BJ (cell line): Measurements from ENCODE around the gene DPH7. TPM values are rescaled to one million over a fixed set of nuclear protein-coding genes. Genes with fewer than 3 reads are reported as not detected.
A peak's percentile ranks its signal among the peaks of the same experiment; 100 is the strongest.
"Not testable (repeated sequence)": the region's sequence is repeated elsewhere in the genome, so short reads cannot be mapped to it uniquely, and the experiment has no call there.

Experiments
- CTCF ChIA-PET: fragments of 350-600 bp; formaldehyde crosslinking; extraction: SDS; loops from one replicate; lab custom pipeline; 2021; ENCODE audit warnings: antibody characterized with exemption, inconsistent platforms; lab: Yijun Ruan, JAX
- POLR2A ChIA-PET: fragments of 300-600 bp; sonication (Branson Sonifier 250); formaldehyde crosslinking; extraction: SDS; loops from one replicate; lab custom pipeline; 2021; ENCODE audit warnings: antibody characterized with exemption; lab: Charles Lee
- DNase-seq: peaks from one replicate; pipeline ENCODE4 v3.0.0-alpha.2; 2011; ENCODE audit warnings: low read depth
- H3K27me3 ChIP-seq: 2 replicates; pipeline ENCODE4 v1.6.0; 2011; ENCODE audit warnings: low read length; ENCODE audit not compliant: control insufficient read depth, insufficient read depth
- H3K36me3 ChIP-seq: 2 replicates; pipeline ENCODE4 v1.5.1; 2011; ENCODE audit warnings: low read length; ENCODE audit not compliant: control insufficient read depth, insufficient read depth
- H3K4me3 ChIP-seq: 2 replicates; pipeline ENCODE4 v1.5.1; 2011; ENCODE audit warnings: low read depth, mild to moderate bottlenecking, control low read depth, low read length
- polyA plus RNA-seq: library from polyadenylated mRNA; depleted of rRNA; stranded (reverse); fragments of >200 nt; gene quantifications from 2 replicates; pipeline ENCODE4 v1.2.3, GENCODE V29; 2011
- TF ChIP-seq, protein P1 (sequence below): IDR thresholded peaks from 2 replicates; pipeline ENCODE4 v1.5.1; 2011; ENCODE audit warnings: low read depth, mild to moderate bottlenecking, control low read depth, inconsistent platforms, low read length, moderate library complexity; ENCODE audit not compliant: insufficient read depth

DPH7 gene
- polyA plus RNA-seq, 1 experiment: 29.4 TPM

DNA sequence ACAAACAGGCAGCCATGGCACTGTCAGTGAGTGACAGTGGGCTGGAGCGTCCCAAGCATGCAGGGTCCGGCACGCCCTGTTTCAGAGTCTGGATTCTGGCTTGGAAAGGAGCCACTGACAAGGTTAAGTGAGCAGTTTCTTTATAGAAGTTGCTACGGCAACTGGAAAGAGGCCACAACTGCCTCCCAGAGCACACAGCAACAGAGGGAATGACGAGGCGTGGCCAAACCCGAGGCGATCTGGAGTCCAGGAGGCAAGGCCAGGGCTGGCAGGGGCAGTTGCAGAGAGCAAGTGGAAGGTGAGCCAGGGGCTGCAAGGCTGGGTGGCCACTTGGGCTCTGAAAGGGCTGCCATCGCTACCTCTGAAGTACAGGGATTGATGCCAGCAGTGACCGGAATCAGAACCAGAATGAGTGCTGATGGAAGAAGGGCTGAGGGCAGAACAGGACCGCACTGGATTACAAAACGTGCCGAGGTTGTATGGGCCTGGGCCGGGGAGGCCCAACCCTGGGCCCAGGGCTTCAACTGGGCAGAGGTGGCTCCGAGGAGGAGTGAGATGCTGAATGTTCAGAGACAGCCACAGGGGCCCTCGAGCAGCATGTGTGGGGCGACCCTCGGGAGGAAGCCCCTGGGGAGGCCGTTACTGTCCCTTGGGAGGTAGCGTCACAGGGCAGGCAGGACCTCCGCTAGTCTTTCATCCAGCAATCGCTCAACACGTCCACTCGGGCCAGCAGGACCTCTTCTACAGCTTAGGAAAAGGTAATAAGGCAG, 22.5 kb downstream of the DPH7 start:
- Histone ChIP-seq H3K36me3 (peaks cover 21% of the 10 kb centered on the region), H3K4me3 (no peak overlapping the region), H3K27me3 (no peaks in the 10 kb centered on the region)
- ChIA-PET POLR2A (no interaction called here), CTCF (no interaction called here)
- DNase-seq: no peak
- TF ChIP-seq, protein P1, sequence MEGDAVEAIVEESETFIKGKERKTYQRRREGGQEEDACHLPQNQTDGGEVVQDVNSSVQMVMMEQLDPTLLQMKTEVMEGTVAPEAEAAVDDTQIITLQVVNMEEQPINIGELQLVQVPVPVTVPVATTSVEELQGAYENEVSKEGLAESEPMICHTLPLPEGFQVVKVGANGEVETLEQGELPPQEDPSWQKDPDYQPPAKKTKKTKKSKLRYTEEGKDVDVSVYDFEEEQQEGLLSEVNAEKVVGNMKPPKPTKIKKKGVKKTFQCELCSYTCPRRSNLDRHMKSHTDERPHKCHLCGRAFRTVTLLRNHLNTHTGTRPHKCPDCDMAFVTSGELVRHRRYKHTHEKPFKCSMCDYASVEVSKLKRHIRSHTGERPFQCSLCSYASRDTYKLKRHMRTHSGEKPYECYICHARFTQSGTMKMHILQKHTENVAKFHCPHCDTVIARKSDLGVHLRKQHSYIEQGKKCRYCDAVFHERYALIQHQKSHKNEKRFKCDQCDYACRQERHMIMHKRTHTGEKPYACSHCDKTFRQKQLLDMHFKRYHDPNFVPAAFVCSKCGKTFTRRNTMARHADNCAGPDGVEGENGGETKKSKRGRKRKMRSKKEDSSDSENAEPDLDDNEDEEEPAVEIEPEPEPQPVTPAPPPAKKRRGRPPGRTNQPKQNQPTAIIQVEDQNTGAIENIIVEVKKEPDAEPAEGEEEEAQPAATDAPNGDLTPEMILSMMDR: no peak

DNA sequence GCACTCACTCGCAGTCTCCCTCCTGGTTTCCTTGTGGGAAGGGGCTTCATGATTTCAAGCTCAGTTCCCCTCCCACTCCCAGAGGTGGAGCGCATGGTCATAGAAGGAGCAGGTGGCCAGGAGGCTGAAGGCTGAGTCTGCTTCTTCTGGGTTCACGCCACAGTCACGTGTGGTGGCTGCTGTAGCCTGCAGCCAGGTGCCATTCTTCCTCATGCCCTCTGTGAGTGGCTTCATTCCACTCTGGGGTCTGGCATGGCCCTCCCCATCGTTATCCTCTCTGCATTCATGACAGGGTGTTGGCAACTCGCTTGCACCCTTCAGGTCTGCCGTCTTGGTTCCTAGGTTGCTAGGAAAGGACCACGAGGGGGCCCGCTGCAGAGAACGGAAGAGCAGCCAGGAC, 23.5 kb downstream of the DPH7 start:
- Histone ChIP-seq H3K36me3 (peaks cover 21% of the 10 kb centered on the region), H3K27me3 (no peaks in the 10 kb centered on the region), H3K4me3 (no peak overlapping the region)
- TF ChIP-seq, protein P1: no peak
- no peak for DNase-seq
- POLR2A ChIA-PET: no interaction called here
- CTCF ChIA-PET: interaction anchor here (1.1 kb wide), 1 partner anchor 23 kb away, joined by 3 read pairs; the partner anchor contains the start of gene DPH7

DNA sequence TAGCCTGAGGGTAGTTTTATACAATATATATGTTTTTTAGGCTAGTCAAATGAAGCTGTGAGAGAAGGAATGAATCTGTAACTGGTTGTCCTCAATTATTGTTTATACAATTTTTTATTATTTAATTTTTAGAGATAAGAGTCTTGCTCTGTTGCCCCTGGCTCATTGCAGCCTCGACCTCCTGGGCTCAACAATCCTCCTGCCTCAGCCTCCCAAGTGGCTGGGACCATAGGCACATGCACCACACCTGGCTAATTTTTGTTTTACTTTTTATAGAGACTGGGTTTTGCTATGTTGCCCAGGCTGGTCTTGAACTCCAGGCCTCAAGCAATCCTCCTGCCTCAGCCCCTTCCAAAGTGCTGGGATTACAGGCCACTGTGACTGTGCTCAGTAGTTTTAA, 24.4 kb downstream of the DPH7 start:
- TF ChIP-seq, protein P1: no peak
- DNase-seq: no peak
- Histone ChIP-seq H3K36me3 (peaks cover 21% of the 10 kb centered on the region), H3K27me3 (no peaks in the 10 kb centered on the region), H3K4me3 (no peak overlapping the region)
- ChIA-PET CTCF (interaction anchor here (1.1 kb wide), 1 partner anchor 24 kb away, joined by 3 read pairs; the partner anchor contains the start of gene DPH7), POLR2A (interaction anchor here (0.6 kb wide), 1 partner anchor 20 kb away, joined by 3 read pairs; no protein-coding TSS in a partner anchor)

DNA sequence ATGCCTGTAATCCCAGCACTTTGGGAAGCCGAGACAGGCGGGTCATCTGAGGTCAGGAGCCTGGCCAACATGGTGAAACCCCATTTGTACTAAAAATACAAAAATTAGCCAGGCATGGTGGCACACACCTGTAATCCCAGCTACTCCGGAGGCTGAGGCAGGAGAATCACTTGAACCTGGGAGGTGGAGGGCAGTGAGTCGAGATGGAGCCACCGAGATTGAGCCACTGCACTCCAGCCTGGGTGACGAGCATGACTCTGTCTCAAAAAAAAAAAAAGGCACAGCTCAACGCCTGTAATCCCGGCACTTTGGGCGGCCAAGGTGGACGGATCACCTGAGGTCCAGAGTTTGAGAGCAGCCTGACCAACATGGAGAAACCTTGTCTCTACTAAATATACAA, 25.1 kb downstream of the DPH7 start:
- H3K27me3 ChIP-seq, H3K4me3 ChIP-seq, DNase-seq, CTCF ChIA-PET: not testable (repeated sequence)
- POLR2A ChIA-PET: interaction anchor here (0.6 kb wide), 1 partner anchor 19 kb away, joined by 3 read pairs; no protein-coding TSS in a partner anchor
- peaks cover 21% of the 10 kb centered on the region for H3K36me3 ChIP-seq

DNA sequence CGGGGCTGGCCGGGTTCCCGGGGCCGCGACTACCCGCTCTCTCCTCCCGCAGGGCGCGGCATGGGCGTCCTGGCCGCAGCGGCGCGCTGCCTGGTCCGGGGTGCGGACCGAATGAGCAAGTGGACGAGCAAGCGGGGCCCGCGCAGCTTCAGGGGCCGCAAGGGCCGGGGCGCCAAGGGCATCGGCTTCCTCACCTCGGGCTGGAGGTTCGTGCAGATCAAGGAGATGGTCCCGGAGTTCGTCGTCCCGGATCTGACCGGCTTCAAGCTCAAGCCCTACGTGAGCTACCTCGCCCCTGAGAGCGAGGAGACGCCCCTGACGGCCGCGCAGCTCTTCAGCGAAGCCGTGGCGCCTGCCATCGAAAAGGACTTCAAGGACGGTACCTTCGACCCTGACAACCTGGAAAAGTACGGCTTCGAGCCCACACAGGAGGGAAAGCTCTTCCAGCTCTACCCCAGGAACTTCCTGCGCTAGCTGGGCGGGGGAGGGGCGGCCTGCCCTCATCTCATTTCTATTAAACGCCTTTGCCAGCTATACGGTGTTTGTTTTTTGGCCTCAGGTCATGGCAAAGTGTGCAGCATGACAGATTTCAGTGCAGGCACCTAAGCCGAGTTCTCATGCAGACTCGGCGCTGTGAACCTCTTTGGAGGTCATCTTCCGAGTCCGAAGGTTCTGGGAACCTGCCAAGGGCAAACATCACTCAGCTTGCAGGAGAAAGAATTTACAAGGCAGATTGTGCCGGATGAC, 26.5 kb downstream of the DPH7 start:
- Histone ChIP-seq H3K36me3 (peaks cover 19% of the 10 kb centered on the region), H3K4me3 (peak overlapping the region; percentile 69), H3K27me3 (no peaks in the 10 kb centered on the region)
- ChIA-PET CTCF (interaction anchor here (0.9 to 1.1 kb wide), 5 partner anchors 9 to 127 kb away, joined by 3 to 4 read pairs (median 4); no protein-coding TSS in a partner anchor), POLR2A (no interaction called here)
- TF ChIP-seq, protein P1: no peak
- no peak for DNase-seq
